Embryonic facial prominence (tissue), 1 donor: ENCODE results near the gene THEMIS.
A peak's percentile ranks its signal among the peaks of the same experiment; 100 is the strongest.
"Not testable (repeated sequence)": the region's sequence is repeated elsewhere in the genome, so short reads cannot be mapped to it uniquely, and the experiment has no call there.

Experiments used
- DNase-seq: peaks from one replicate; pipeline ENCODE4 v3.0.0-alpha.2; 2016; ENCODE audit errors: extremely low spot score

THEMIS gene

GRCh38 chr6:127900935-127901334 lies at the start of gene THEMIS:
THEMIS (minus strand) TSS chr6:127901058; CDS start chr6:127900932, 126 bp downstream.
- DNase-seq = no peak

DNA sequence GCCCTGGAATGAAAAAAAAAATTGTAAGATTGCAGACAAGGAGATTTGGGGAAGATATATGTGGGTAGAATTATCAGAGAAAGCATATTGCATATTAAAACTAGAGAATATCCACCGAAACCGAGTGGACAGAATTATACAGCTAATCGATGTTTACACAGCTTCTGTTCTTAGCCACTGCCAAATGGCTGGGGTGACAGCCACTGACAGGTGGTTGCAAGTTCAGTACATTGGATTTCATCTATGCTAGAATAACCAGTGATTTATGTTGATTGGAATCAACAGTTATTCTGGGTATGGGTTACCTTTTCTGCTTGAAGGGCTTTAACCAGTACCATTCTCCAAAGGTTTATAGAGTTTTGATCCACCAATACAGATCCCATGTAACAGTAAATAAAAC lies 48.4 kb upstream of the THEMIS start:
- no peak for DNase-seq

DNA sequence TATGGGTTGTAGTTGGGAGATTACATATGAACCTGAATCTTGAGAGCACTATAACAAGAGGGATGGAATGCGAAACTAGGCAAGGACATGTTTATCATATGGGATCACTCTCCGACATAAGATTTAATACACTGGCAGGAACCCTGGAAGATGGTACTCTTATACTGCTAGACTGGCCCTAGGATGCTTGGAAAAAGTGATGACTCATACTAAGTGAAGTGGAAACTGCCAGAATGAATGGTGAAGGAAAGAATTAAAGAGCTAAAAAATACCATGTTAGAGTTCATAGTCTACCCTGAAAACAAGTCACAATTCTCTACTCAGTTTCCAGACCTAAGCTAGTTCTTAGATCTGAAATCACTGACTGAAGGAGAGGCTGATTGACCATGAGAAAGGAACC lies 45.5 kb upstream of the THEMIS start:
- DNase-seq = no peak

DNA sequence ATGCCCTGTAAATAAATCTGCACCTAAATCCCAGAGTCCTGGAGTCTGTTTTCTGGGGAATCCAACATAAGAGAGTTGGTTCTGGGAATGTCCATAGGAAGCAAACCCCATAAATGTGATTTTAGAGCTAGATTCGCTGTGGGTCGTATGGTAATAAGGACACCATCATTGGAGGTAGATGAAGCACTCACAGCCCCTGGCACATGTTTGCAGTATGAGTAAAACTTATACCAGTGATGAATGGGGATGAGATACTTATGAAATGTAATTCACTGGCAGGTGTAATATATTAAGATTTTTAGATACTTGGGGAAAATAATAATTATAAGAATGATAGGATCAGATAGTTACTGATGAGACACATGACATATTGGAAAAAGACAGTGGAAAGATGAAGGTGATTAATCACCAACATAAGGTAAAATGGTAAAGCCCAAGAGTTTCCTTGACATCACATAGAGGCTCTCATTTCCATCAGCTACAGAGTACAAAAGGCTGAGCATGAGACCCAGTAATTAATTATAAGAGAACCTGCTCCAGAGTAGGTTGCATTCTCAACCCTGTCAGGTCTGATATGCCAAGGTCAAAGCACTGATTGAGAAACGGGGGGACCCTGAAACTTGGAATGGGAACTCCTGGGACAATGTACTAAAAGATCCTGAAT lies 44.7 kb upstream of the THEMIS start:
- DNase-seq = no peak

- DNase-seq = no peak
Measured at GRCh38 chr6:127941228-127941627, 40.4 kb upstream of the THEMIS start.

DNA sequence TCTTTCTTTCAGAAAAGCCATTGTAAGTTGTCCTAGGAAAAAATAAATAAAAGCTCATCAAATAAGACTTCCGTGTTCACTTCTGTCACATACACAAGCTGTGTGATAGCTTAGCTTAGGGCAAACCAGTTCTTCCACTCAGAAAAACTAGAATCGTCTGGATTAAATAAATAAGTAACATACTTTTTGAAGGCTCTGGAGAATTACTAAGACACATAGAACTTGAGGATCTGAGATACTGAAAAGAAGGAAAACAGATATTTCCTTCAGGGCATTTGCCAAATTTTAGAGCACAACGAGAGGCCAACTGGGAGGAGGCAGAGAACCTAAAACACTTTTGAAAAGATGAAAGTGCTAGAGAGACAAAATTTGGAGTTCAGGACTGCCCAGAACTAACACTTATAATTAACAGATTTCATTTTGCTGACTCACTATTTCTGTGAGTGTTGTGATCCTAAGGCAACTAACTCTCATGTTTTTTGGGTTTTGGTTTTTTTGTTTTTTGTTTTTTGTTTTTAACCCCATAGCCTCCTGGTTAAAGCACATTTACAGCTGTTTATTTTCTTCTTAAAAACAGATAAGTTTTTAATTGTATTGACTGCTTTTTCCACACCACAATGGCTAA lies 38.7 kb upstream of the THEMIS start:
- DNase-seq = peak; percentile 55

DNA sequence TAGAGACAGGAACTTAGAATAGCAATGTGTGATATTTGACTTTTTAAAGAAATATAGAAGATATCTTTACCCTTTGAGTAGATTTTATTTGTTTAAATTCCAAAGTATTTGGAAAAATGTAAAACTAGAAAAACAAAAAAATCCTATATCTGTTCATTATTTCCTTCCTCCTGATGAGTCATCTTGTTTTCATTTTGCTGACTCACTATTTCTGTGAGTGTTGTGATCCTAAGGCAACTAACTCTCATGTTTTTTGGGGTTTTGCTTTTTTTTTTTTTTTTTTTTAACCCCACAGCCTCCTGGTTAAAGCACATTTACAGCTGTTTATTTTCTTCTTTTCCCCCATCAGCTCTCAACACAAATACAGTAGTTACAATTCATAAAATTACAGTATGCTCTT lies 37.8 kb upstream of the THEMIS start:
- DNase-seq = no peak

- no peak for DNase-seq
Measured at GRCh38 chr6:127937747-127938146, 36.9 kb upstream of the THEMIS start.

DNA sequence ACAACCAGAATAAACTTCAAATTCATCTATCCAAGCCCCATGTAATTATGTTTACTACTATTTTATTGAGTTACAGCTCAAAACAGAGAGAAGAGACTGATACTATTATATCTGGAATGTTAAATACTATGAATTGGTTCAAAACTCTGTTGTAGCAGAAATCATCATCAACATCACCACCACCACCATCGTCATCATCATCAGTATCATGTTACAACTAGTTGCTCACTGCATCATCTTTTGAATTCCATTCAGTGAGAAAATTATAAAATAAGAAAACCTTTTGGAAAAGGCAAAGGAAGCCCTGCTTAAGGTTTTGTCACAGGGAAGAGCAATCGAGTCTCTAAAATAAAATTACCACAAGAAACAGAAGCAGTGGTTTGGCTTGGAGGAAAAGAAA lies 36.2 kb upstream of the THEMIS start:
- no peak for DNase-seq

GRCh38 chr6:127934956-127935355 lies 34.1 kb upstream of the THEMIS start:
- DNase-seq = no peak

DNA sequence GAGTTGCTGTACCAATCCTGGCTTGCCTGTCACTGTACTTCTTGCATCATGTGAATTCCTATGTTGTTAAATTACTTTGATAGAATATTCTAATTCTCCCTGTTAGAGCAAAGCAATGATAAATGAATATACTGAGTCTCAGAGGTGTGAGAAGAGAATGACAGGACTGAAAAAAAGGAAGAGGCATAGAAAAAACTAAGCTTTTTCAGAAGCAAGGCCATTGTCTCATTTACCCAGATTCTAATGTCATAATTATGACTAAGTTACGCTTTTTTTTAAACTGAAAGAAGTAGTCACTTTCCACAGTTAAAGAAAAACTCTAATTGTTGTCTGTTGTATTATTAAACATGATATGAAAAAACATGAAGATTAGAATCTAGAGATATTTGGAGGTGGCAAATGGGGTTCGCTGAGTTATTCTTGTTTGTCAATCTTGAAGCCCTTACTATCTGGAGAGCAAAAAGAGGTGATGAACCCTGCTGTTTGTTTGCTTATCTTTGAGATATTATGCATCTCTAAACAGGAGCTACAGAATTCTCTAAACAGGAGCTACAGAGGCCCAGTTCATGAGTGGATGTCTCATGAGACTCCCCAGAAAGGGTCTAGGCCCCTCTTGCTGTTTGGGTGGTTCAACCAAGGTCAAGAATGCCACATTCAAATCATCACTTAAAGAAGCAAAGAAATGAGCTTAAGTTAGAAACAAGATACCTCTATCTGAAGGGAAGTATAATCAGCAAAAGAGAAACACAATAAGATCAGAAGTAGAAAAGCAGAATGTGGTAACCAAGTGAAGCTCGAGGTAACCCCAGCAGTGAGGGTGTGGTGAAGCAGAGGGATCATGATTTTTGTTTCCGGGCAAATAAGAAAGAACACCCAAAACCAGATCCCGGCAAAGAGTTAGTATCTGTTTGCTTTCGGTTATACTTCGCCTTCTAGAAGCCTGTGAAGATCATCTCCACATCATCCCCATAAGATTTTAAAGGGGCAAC lies 33.3 kb upstream of the THEMIS start:
- DNase-seq = no peak

DNA sequence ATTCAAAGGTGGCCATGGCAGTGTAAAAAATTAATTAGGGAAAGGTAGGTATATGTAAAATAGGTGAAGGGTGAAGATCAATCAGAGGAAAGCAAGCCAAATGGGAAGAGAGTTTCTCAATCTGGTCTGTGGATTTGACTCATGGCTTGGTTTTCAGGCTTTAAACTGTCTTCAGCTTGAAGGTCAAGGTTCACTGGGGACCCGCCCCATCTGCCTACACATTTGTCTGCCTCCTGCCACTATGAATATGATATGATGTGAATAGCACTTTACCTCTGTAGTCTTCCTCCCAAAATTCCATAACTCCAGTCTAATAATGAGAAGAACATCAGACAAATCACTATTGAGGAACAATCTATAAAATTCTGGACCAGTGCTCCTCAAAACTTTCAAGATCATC lies 32.3 kb upstream of the THEMIS start:
- DNase-seq = no peak

- DNase-seq = no peak
Measured at GRCh38 chr6:127932708-127933107, 31.9 kb upstream of the THEMIS start.

GRCh38 chr6:127926441-127926840 lies 25.6 kb upstream of the THEMIS start:
- not testable (repeated sequence) for DNase-seq

DNA sequence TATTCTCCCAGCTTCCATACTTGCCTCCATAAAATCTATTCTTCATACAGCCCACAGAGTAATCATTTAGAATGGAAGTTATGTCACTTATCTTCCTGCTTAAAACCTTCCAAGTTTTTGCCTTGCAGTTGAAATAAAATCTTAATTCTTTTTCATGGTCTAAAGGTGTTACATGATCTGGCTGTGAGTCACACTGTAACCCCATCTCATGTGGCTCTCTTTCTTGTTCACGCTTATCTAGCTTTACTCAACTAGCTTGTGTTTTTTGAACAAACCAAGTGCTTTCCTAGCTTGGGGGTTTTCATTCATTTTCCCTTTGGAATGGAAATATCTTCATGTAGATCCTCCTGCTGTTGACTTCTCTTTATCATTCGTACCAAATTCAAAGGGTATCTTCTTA lies 23.6 kb upstream of the THEMIS start:
- no peak for DNase-seq

GRCh38 chr6:127924031-127924430 lies 23.2 kb upstream of the THEMIS start:
- no peak for DNase-seq

DNA sequence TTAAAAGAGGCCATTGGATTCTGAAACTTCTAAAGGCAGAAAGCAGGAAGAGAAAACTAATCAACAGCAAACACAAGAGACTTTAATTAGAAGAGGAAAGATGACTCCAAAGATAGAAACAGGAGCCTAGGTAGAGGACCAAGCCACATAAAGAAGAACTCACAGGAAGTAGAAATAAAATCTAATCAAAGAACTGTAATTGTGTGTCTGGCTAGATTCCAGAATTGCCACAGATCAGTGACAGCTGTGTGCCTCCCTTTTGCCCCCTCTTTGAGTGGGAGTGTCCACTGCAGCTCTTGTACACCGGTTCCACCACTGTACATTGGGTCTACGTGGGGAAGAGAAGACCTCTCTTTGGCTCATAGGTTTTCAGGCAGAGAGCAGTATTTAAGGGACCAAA lies 22.3 kb upstream of the THEMIS start:
- no peak for DNase-seq

GRCh38 chr6:127921982-127922381 lies 21.1 kb upstream of the THEMIS start:
- DNase-seq = no peak

DNA sequence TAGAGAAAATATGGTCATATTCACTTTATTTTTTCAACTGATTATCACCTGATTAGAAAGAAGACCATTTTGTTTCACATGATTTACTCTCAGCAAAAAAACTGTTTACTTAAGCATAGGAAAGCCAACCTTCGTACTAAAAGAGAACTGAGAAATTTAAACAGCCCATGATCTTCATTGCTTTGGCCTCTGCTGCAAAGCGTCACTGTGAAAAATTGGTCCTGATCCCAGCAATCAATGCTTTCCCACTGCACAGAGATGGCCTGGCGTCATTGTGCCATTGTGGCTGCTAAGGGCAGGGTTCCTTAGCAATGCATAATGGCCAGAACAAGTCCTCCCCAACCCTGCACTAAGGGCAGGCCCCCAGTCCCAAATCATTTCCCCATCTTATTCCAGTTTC lies 19.9 kb upstream of the THEMIS start:
- no peak for DNase-seq

DNA sequence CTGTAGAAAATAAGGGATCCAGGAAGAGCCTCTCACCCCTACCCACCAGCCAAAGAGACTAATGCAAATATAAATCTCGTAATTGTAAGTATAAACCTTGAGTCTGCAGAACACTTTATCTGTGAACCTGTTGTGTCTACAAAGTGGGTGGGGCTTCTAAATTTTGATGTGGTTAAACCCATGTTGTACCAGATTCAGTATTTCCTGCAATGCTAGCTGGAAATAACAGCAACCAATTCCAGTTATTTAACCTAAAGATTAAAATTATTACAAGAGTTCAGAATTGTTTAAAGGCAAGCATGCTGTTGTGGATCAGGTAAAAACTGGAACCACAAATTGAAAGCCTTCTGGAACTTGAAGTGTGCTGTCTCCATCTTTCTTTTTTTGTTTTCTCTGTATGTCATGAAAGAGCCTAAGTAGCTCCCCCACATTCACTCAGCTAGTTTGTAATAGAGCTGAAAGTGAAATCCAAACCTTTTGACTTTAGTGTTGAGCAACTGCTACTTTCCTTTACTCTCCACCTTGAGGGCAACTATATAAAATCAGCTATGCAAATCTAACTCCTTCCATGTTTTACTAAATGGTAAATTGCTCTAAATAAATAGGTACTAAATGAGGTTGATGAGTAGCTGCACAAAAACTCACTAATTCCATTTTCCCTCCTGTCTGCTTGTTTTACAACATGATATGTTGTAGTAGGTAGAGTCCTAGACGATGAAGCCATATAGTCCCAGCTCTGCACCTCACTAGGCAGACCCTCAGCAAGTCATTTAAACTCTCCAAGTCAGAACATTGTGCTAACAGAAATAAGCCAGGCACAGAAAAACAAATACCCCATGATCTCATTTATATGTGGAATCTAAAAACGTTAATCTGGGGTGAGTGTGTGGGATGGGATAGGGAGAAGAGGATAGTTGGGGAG lies 17.9 kb upstream of the THEMIS start:
- DNase-seq = no peak

DNA sequence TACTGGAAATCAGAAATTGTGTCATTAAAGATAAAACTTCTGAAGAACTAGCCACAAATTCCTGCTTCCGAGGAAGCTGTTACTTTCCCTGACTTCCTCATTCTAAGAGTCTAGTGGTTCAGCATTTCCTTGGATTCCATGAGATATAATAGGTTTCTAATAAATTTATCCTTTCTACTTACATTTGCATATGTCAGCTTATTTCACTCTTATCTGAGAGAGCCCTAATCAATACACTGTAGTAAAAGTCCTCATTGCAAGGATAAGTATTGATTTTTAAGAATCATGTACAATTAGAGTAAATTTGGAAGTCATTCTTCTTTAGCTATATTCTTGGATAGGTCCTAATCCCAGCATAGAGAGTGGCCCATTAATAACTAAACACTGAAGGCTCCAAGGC lies 16.9 kb upstream of the THEMIS start:
- DNase-seq = no peak

DNA sequence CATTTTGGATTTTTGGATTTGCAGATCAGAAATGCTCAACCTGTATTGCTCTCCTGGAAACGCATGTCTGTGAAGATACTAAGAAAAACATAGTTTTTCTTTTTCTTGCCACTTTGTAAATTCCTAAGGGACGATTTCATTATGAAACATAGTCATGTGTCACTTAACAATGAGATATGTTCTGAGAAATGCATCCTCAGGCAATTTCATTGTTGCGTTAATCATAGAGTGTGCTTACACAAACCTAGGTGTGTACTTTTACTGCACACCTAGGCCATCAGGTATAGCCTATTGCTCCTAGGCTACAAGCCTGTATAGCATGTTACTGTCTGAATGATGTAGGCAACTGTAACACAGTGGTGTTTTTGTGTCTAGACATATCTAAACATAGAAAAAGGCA lies 13.4 kb upstream of the THEMIS start:
- DNase-seq = no peak
